HepG2 (cell line): ENCODE measurements around the gene HAUS5. TPM values are rescaled to one million over a fixed set of nuclear protein-coding genes. Genes with fewer than 3 reads are reported as not detected.
A peak's percentile ranks its signal among the peaks of the same experiment; 100 is the strongest.

ENCODE experiments used
- ARID5B ChIP-seq: IDR thresholded peaks from 2 replicates; pipeline ENCODE4 v1.4.0; 2020; ENCODE audit warnings: mild to moderate bottlenecking, missing genetic modification reagents
- ASH2L ChIP-seq: fragments of 300-600, 200-600 bp; sonication (generic); IDR thresholded peaks from 2 replicates; pipeline ENCODE4 v1.7.0; 2017; ENCODE audit warnings: low read depth, mild to moderate bottlenecking, moderate library complexity, mixed read lengths, low read length; ENCODE audit not compliant: insufficient read length
- BCLAF1 ChIP-seq: fragments of 450-650 bp; IDR thresholded peaks from 2 replicates; pipeline ENCODE4 v1.6.1; 2017; ENCODE audit warnings: mild to moderate bottlenecking
- FOXM1 ChIP-seq: sonication (generic); formaldehyde crosslinking; IDR thresholded peaks from 2 replicates; pipeline ENCODE4 v1.5.0; 2020; ENCODE audit warnings: missing genetic modification reagents
- ISL2 ChIP-seq: sonication (generic); formaldehyde crosslinking; IDR thresholded peaks from 2 replicates; pipeline ENCODE4 v1.5.0; 2020; ENCODE audit warnings: missing genetic modification reagents
- JUND ChIP-seq: sonication (generic); formaldehyde crosslinking; IDR thresholded peaks from 2 replicates; pipeline ENCODE4 v1.8.0; 2022; ENCODE audit warnings: mild to moderate bottlenecking, missing genetic modification reagents
- MBNL3 ChIP-seq: fragments of 250-450 bp; sonication (Bioruptor Pico); conservative IDR thresholded peaks from 2 replicates; pipeline ENCODE4 v1.8.0; 2022; ENCODE audit warnings: mild to moderate bottlenecking, inconsistent platforms
- MEF2D ChIP-seq: sonication (generic); formaldehyde crosslinking; IDR thresholded peaks from 2 replicates; pipeline ENCODE4 v1.5.1; 2020; ENCODE audit warnings: mild to moderate bottlenecking, missing genetic modification reagents
- MLLT10 ChIP-seq: sonication (generic); formaldehyde crosslinking; IDR thresholded peaks from 2 replicates; pipeline ENCODE4 v1.4.0; 2020; ENCODE audit warnings: missing genetic modification reagents
- NFAT5 ChIP-seq: sonication (generic); formaldehyde crosslinking; IDR thresholded peaks from 2 replicates; pipeline ENCODE4 v1.4.0; 2020; ENCODE audit warnings: missing genetic modification reagents
- ONECUT2 ChIP-seq: sonication (generic); formaldehyde crosslinking; IDR thresholded peaks from 2 replicates; pipeline ENCODE4 v1.4.0; 2020; ENCODE audit warnings: missing genetic modification reagents
- SP140L ChIP-seq: sonication (generic); formaldehyde crosslinking; IDR thresholded peaks from 2 replicates; pipeline ENCODE4 v1.4.0; 2020; ENCODE audit warnings: missing genetic modification reagents, borderline replicate concordance
- ZMYM4 ChIP-seq: sonication (generic); formaldehyde crosslinking; IDR thresholded peaks from 2 replicates; pipeline ENCODE4 v1.8.1; 2023; ENCODE audit warnings: mild to moderate bottlenecking, missing genetic modification reagents
- ZNF441 ChIP-seq: sonication (generic); formaldehyde crosslinking; IDR thresholded peaks from 2 replicates; pipeline ENCODE4 v1.7.0; 2021; ENCODE audit warnings: missing genetic modification reagents, borderline replicate concordance
- ZNF614 ChIP-seq: IDR thresholded peaks from 2 replicates; pipeline ENCODE4 v1.6.1; 2018; ENCODE audit warnings: missing biosample characterization, missing genetic modification reagents, inconsistent platforms, borderline replicate concordance
- polyA plus RNA-seq, 8 experiments: library from polyadenylated mRNA; depleted of rRNA in 3 of 8; stranded (reverse) in 7 of 8; unstranded in 1 of 8; fragments of >200 nt; fragmentation: Illumina TruSeq in 4 of 8; extraction: Trizol in 4 of 8; gene quantifications; 2 replicates each; pipeline versions ENCODE4 v1.2.1 to v1.2.3, GENCODE V29; 2011 to 2016; ENCODE audit warnings: low read depth in 4 of 8, missing spikeins in 1 of 8, mixed read lengths in 1 of 8; ENCODE audit not compliant: insufficient read depth in 1 of 8
- total RNA-seq, 5 experiments: library from RNA; depleted of rRNA; stranded (reverse); fragments of >200 nt; fragmentation: Illumina TruSeq; extraction: Trizol; gene quantifications; 2 replicates each; pipeline ENCODE4 v1.2.3, GENCODE V29; 2016; ENCODE audit warnings: low read depth in 1 of 5

The HAUS5 gene
- total and polyA plus RNA-seq, 2 of the 13 experiments (the other 11 are each of a cell fraction or from before 2014, with no cell fraction given) = 10.3 to 17.7 TPM

GRCh38 chr19:35612559-35613321 is at the start of gene HAUS5 (continued):
- TF ChIP-seq ARID5B (CRISPR knock-in tag) (peak; percentile 60), MLLT10 (CRISPR knock-in tag) (no peak), BCLAF1 (no peak), MBNL3 (no peak), ASH2L (peak; percentile 39), JUND (peak; percentile 76; the same call in 1 of the 2 replicates), FOXM1 (CRISPR knock-in tag) (0 out of 2 replicates have a peak, but pooled peaks have one; percentile 42), SP140L (CRISPR knock-in tag) (no peak), ZNF614 (no peak), NFAT5 (CRISPR knock-in tag) (peak; percentile 36; the same call in 1 of the 2 replicates), ISL2 (CRISPR knock-in tag) (0 out of 2 replicates have a peak, but pooled peaks have one; percentile 33), ONECUT2 (CRISPR knock-in tag) (no peak), MEF2D (CRISPR knock-in tag) (peak; percentile 76; the same call in 1 of the 2 replicates), ZNF441 (CRISPR knock-in tag) (0 out of 2 replicates have a peak, but pooled peaks have one; percentile 39), ZMYM4 (CRISPR knock-in tag) (peak; percentile 86)
